C4-2B (cell line): ENCODE data around the gene CKAP2L.

ENCODE experiments used
- H3K27ac ChIP-seq: fragments of 450-650 bp; 2 replicates; pipeline ENCODE4 v1.5.1; 2017
- CTCF ChIP-seq: fragments of 450-650 bp; conservative IDR thresholded peaks from 2 replicates; pipeline ENCODE4 v1.5.1; 2017; ENCODE audit warnings: mild to moderate bottlenecking
- ZFX ChIP-seq: fragments of 450-650 bp; IDR thresholded peaks from 2 replicates; pipeline ENCODE4 v1.6.1; 2017

Gene CKAP2L

GRCh38 chr2:112688086-112688880, 76.1 kb downstream of the CKAP2L start:
- no peak overlapping the region for H3K27ac ChIP-seq
- TF ChIP-seq ZFX: no peak
- no peak for TF ChIP-seq CTCF

- TF ChIP-seq ZFX (no peak), CTCF (no peak)
- no peak overlapping the region for H3K27ac ChIP-seq
Measured at GRCh38 chr2:112687522-112687921, 76.9 kb downstream of the CKAP2L start.
